BE2C (cell line): ENCODE results near the gene ZNF665.
"Not testable (repeated sequence)": the region's sequence is repeated elsewhere in the genome, so short reads cannot be mapped to it uniquely, and the experiment has no call there.

ENCODE experiments used
- DNase-seq: peaks from one replicate; pipeline ENCODE4 v3.0.0-alpha.2; 2020
- H3K27me3 ChIP-seq: fragments of 250-450 bp; sonication (Bioruptor Pico); 2 replicates; pipeline ENCODE4 v1.5.1; 2020; ENCODE audit warnings: mild to moderate bottlenecking
- H3K36me3 ChIP-seq: fragments of 250-450 bp; sonication (Bioruptor Pico); 2 replicates; pipeline ENCODE4 v1.5.1; 2020; ENCODE audit warnings: mild to moderate bottlenecking
- H3K4me1 ChIP-seq: fragments of 250-450 bp; sonication (Bioruptor Pico); 2 replicates; pipeline ENCODE4 v1.5.1; 2020
- H3K4me3 ChIP-seq: 2 replicates; pipeline ENCODE4 v1.5.1; 2011; ENCODE audit warnings: low read depth, low read length
- H3K9me3 ChIP-seq: fragments of 250-450 bp; sonication (Bioruptor Pico); 2 replicates; pipeline ENCODE4 v1.5.1; 2020
- CTCF ChIP-seq: IDR thresholded peaks from 2 replicates; pipeline ENCODE4 v1.5.1; 2012; ENCODE audit warnings: mild to moderate bottlenecking, low read depth, low read length

The ZNF665 gene

GRCh38 chr19:53196777-53197396 is 3.7 kb upstream of the ZNF665 start:
- Histone ChIP-seq H3K9me3 (no peaks in the 10 kb centered on the region; the same call in 1 of the 2 replicates), H3K27me3 (no peaks in the 10 kb centered on the region), H3K36me3 (no peaks in the 10 kb centered on the region), H3K4me3 (peak overlapping the region; percentile 92), H3K4me1 (no peaks in the 10 kb centered on the region)
- no peak for TF ChIP-seq CTCF
- DNase-seq, result peak; percentile 99

- Histone ChIP-seq H3K36me3 (no peaks in the 10 kb centered on the region), H3K9me3 (no peaks in the 10 kb centered on the region; the same call in 1 of the 2 replicates), H3K4me1 (no peaks in the 10 kb centered on the region), H3K4me3 (no peak overlapping the region), H3K27me3 (no peaks in the 10 kb centered on the region)
- TF ChIP-seq CTCF, result peak; percentile 86
- DNase-seq, result peak; percentile 55
Observed at GRCh38 chr19:53195265-53195903, 2.2 kb upstream of the ZNF665 start.

- Histone ChIP-seq H3K4me3 (peak overlapping the region; percentile 22; the same call in 1 of the 2 replicates), H3K4me1 (no peaks in the 10 kb centered on the region), H3K27me3 (no peaks in the 10 kb centered on the region), H3K36me3 (no peaks in the 10 kb centered on the region), H3K9me3 (no peaks in the 10 kb centered on the region; the same call in 1 of the 2 replicates)
- TF ChIP-seq CTCF, result no peak
- no peak for DNase-seq
Observed at GRCh38 chr19:53193535-53194222, 521 bp upstream of the ZNF665 start.

- no peaks in the 10 kb centered on the region for H3K36me3 ChIP-seq
- no peak for DNase-seq
- TF ChIP-seq CTCF, result no peak
- H3K4me1 ChIP-seq, result no peaks in the 10 kb centered on the region
- no peak overlapping the region for H3K4me3 ChIP-seq
- no peaks in the 10 kb centered on the region for H3K27me3 ChIP-seq
- no peaks in the 10 kb centered on the region; the same call in 1 of the 2 replicates for H3K9me3 ChIP-seq
Observed at GRCh38 chr19:53190253-53190652, 2.9 kb downstream of the ZNF665 start.

- not testable (repeated sequence) for H3K27me3 ChIP-seq, H3K4me1 ChIP-seq, H3K36me3 ChIP-seq, H3K4me3 ChIP-seq, H3K9me3 ChIP-seq
- DNase-seq, result peak; percentile 22
Observed at GRCh38 chr19:53189691-53190198, 3.4 kb downstream of the ZNF665 start.

GRCh38 chr19:53185155-53185882 is 7.8 kb downstream of the ZNF665 start:
- DNase-seq, result peak; percentile 13
- H3K36me3 ChIP-seq, H3K4me1 ChIP-seq, H3K27me3 ChIP-seq, H3K9me3 ChIP-seq, H3K4me3 ChIP-seq: not testable (repeated sequence)
- TF ChIP-seq CTCF, result peak; percentile 4; the same call in 1 of the 2 replicates
